ENCODE results near the gene METTL23.
"Not testable (repeated sequence)": the region's sequence is repeated elsewhere in the genome, so short reads cannot be mapped to it uniquely, and the experiment has no call there.

Gene METTL23

GRCh38 chr17:76740329-76741118 is 13.9 kb downstream of the METTL23 start:
- no peak overlapping the region for H3K4me3 Mint-ChIP-seq
- peaks cover 3% of the 10 kb centered on the region for H3K27me3 Mint-ChIP-seq (ENCODE audit: low read depth, poor library complexity)
- no peak overlapping the region for H3K27ac Mint-ChIP-seq
- peaks cover 40% of the 10 kb centered on the region for H3K4me1 Mint-ChIP-seq
- H3K36me3 Mint-ChIP-seq (ENCODE audit: low read depth) = peaks cover 48% of the 10 kb centered on the region
- DNase-seq = no peak
- peaks cover 2% of the 10 kb centered on the region for H3K9me3 Mint-ChIP-seq
- no peak for TF ChIP-seq CTCF (IDR thresholded peaks at IDR 0.05)

GRCh38 chr17:76742958-76743357 is 16.3 kb downstream of the METTL23 start:
- Mint-ChIP-seq H3K36me3 (ENCODE audit: low read depth) (peaks cover 62% of the 10 kb centered on the region), H3K27me3 (ENCODE audit: low read depth, poor library complexity) (peaks cover 2% of the 10 kb centered on the region), H3K9me3 (peaks cover 17% of the 10 kb centered on the region), H3K27ac (no peak overlapping the region), H3K4me3 (no peak overlapping the region), H3K4me1 (peaks cover 34% of the 10 kb centered on the region)
- TF ChIP-seq CTCF (IDR thresholded peaks at IDR 0.05) = no peak
- DNase-seq = no peak

GRCh38 chr17:76744747-76745146 is 18.1 kb downstream of the METTL23 start:
- no peak for TF ChIP-seq CTCF (IDR thresholded peaks at IDR 0.05)
- H3K27ac Mint-ChIP-seq = no peak overlapping the region
- peaks cover 17% of the 10 kb centered on the region for H3K4me1 Mint-ChIP-seq

GRCh38 chr17:76745785-76746184 is 19.1 kb downstream of the METTL23 start:
- H3K4me1 Mint-ChIP-seq; DNase-seq; H3K4me3 Mint-ChIP-seq; H3K27ac Mint-ChIP-seq; H3K27me3 Mint-ChIP-seq (ENCODE audit: low read depth, poor library complexity): not testable (repeated sequence)
- Mint-ChIP-seq H3K9me3 (peaks cover 20% of the 10 kb centered on the region), H3K36me3 (ENCODE audit: low read depth) (peaks cover 85% of the 10 kb centered on the region)

More at GRCh38 chr17:76744747-76745146, 18.1 kb downstream of the METTL23 start:
- peaks cover 2% of the 10 kb centered on the region for H3K27me3 Mint-ChIP-seq (ENCODE audit: low read depth, poor library complexity)
- peaks cover 17% of the 10 kb centered on the region for H3K9me3 Mint-ChIP-seq
- H3K4me3 Mint-ChIP-seq = no peak overlapping the region
- DNase-seq = no peak
- peaks cover 80% of the 10 kb centered on the region for H3K36me3 Mint-ChIP-seq (ENCODE audit: low read depth)

- H3K9me3 Mint-ChIP-seq = peaks cover 20% of the 10 kb centered on the region
- peaks cover 82% of the 10 kb centered on the region for H3K36me3 Mint-ChIP-seq (ENCODE audit: low read depth)
- peak overlapping the region; percentile 42 for H3K27ac Mint-ChIP-seq
- H3K4me3 Mint-ChIP-seq = no peak overlapping the region
- DNase-seq = no peak
- peaks cover 5% of the 10 kb centered on the region for H3K4me1 Mint-ChIP-seq
- no peak for TF ChIP-seq CTCF (IDR thresholded peaks at IDR 0.05)
- peaks cover 2% of the 10 kb centered on the region for H3K27me3 Mint-ChIP-seq (ENCODE audit: low read depth, poor library complexity)
Observed at GRCh38 chr17:76747716-76748363, 21.2 kb downstream of the METTL23 start.

- H3K4me3 Mint-ChIP-seq = no peak overlapping the region
- peaks cover 82% of the 10 kb centered on the region for H3K36me3 Mint-ChIP-seq (ENCODE audit: low read depth)
- H3K9me3 Mint-ChIP-seq = peaks cover 20% of the 10 kb centered on the region
- no peak overlapping the region for H3K27ac Mint-ChIP-seq
- H3K27me3 Mint-ChIP-seq (ENCODE audit: low read depth, poor library complexity) = peaks cover 2% of the 10 kb centered on the region
- TF ChIP-seq CTCF (IDR thresholded peaks at IDR 0.05) = no peak
- H3K4me1 Mint-ChIP-seq = no peaks in the 10 kb centered on the region
- no peak for DNase-seq
Observed at GRCh38 chr17:76748657-76749056, 22.0 kb downstream of the METTL23 start.
